ENCODE results near the gene CD82.

GRCh38 chr11:44528103-44528502 is 37.4 kb upstream of the CD82 start:
- TF ChIP-seq CTCF (IDR thresholded peaks at IDR 0.05) (no peak), POLR2A (IDR thresholded peaks at IDR 0.05) (no peak)
